Endothelial cell of umbilical vein (primary cell): ENCODE results near the gene RING1. TPM values are rescaled to one million over a fixed set of nuclear protein-coding genes. Genes with fewer than 3 reads are reported as not detected.

Source experiments
- BruUV-seq: library from RNA; stranded (reverse); fragments of 400-500 nt; replicated peaks from 2 replicates; lab custom pipeline; 2021; lab: Mats Ljungman, UMichigan
- CTCF ChIA-PET: fragments of 300-600, 350-600 bp; sonication (Branson Sonifier 250); formaldehyde crosslinking; loops from one replicate; lab custom pipeline; 2021; ENCODE audit warnings: antibody characterized with exemption, inconsistent platforms; lab: Charles Lee
- POLR2A ChIA-PET: fragments of 300-600, 350-600 bp; sonication (Branson Sonifier 250); formaldehyde crosslinking; loops from one replicate; lab custom pipeline; 2021; ENCODE audit warnings: antibody characterized with exemption, inconsistent platforms; lab: Charles Lee
- DNase-seq: peaks from one replicate; pipeline ENCODE4 v3.0.0-alpha.2; 2011; ENCODE audit warnings: low read depth, low spot score
- FAIRE-seq: peaks from 2 replicates; lab custom pipeline; 2011; peaks lifted over from hg19 to GRCh38; lab: Jason Lieb, UNC
- H2AFZ ChIP-seq: 2 replicates; pipeline ENCODE4 v1.6.0; 2012; ENCODE audit warnings: low read depth, low read length, control low read depth, inconsistent platforms
- H3K27ac ChIP-seq: 2 replicates; pipeline ENCODE4 v1.5.1; 2011; ENCODE audit warnings: low read depth, mild to moderate bottlenecking, control low read depth, low read length, moderate library complexity; ENCODE audit not compliant: insufficient read depth
- H3K27me3 ChIP-seq, 2 experiments: 2 replicates each; pipeline versions ENCODE4 v1.6.0 to v1.6.1; 2011; ENCODE audit warnings: low read length in 2 of 2, mixed read lengths in 1 of 2; ENCODE audit not compliant: control insufficient read depth in 2 of 2, insufficient read depth in 2 of 2
- H3K36me3 ChIP-seq, 2 experiments: 2 replicates in 1 of 2; 3 replicates in 1 of 2; pipeline ENCODE4 v1.5.1; 2011; ENCODE audit warnings: low read length in 2 of 2, mild to moderate bottlenecking in 1 of 2, moderate library complexity in 1 of 2; ENCODE audit not compliant: control insufficient read depth in 2 of 2, insufficient read depth in 2 of 2; ENCODE audit errors: extremely low read depth in 1 of 2
- H3K4me1 ChIP-seq: 3 replicates; pipeline ENCODE4 v1.5.1; 2011; ENCODE audit warnings: mild to moderate bottlenecking, low read length; ENCODE audit not compliant: control insufficient read depth, insufficient read depth; ENCODE audit errors: extremely low read depth
- H3K4me2 ChIP-seq: 2 replicates; pipeline ENCODE4 v1.6.1; 2011; ENCODE audit warnings: low read length, control low read depth, mixed read lengths; ENCODE audit not compliant: insufficient read depth
- H3K4me3 ChIP-seq, 3 experiments: fragments of 200-600 bp in 1 of 3; sonication (generic), shearing (Covaris generic) in 1 of 3; replicated peaks in 1 of 3; 2 replicates each; pipeline ENCODE4 v1.5.1; 2011 to 2016; ENCODE audit warnings: control low read depth in 3 of 3, low read length in 3 of 3, mild to moderate bottlenecking in 2 of 3, inconsistent platforms in 1 of 3, low read depth in 1 of 3, moderate library complexity in 1 of 3; ENCODE audit not compliant: insufficient read depth in 1 of 3
- H3K79me2 ChIP-seq: 2 replicates; pipeline ENCODE4 v1.6.0; 2012; ENCODE audit warnings: low read length, inconsistent platforms; ENCODE audit not compliant: control insufficient read depth, insufficient read depth
- H3K9ac ChIP-seq: replicated peaks from 2 replicates; pipeline ENCODE3; 2011; ENCODE audit warnings: low read length, control low read depth; ENCODE audit not compliant: insufficient read depth; ENCODE audit errors: extremely low read depth
- H3K9me1 ChIP-seq: replicated peaks from 3 replicates; pipeline ENCODE4 v1.6.0; 2011; ENCODE audit warnings: mild to moderate bottlenecking, low read length; ENCODE audit not compliant: control insufficient read depth, insufficient read depth; ENCODE audit errors: extremely low read depth
- H3K9me3 ChIP-seq: replicated peaks from 2 replicates; pipeline ENCODE4 v1.5.1; 2012; ENCODE audit warnings: low read length, inconsistent platforms; ENCODE audit not compliant: control insufficient read depth, insufficient read depth
- H4K20me1 ChIP-seq: replicated peaks from 2 replicates; pipeline ENCODE3; 2011; ENCODE audit warnings: mild to moderate bottlenecking, low read length; ENCODE audit not compliant: control insufficient read depth, insufficient read depth; ENCODE audit errors: extremely low read depth
- CTCF ChIP-seq, 2 donors: IDR thresholded peaks; 1 replicate in 1 of 2; 2 replicates in 1 of 2; pipeline ENCODE4 v1.5.1; 2011; ENCODE audit warnings: low read length in 2 of 2, mild to moderate bottlenecking in 2 of 2, moderate library complexity in 2 of 2, control low read depth in 1 of 2, inconsistent platforms in 1 of 2, low read depth in 1 of 2; ENCODE audit not compliant: insufficient read depth in 1 of 2; ENCODE audit errors: extremely low read depth in 1 of 2
- EZH2 ChIP-seq: IDR thresholded peaks from 2 replicates; pipeline ENCODE4 v1.6.1; 2012; ENCODE audit warnings: borderline replicate concordance, low read depth, mild to moderate bottlenecking, moderate library complexity, low read length, inconsistent platforms; ENCODE audit not compliant: severe bottlenecking
- FOS ChIP-seq: IDR thresholded peaks from 2 replicates; pipeline ENCODE4 v1.6.1; 2011; ENCODE audit warnings: mild to moderate bottlenecking, low read length, moderate library complexity, borderline replicate concordance; ENCODE audit not compliant: insufficient read depth
- GATA2 ChIP-seq: IDR thresholded peaks from 2 replicates; pipeline ENCODE4 v1.7.0; 2011; ENCODE audit warnings: low read depth, mild to moderate bottlenecking, moderate library complexity, mixed read lengths, low read length; ENCODE audit not compliant: insufficient read length, insufficient read depth
- JUN ChIP-seq: IDR thresholded peaks from 2 replicates; pipeline ENCODE4 v1.6.1; 2011; ENCODE audit warnings: borderline replicate concordance, low read depth; ENCODE audit not compliant: insufficient read length, insufficient read depth
- MAX ChIP-seq: IDR thresholded peaks from 2 replicates; pipeline ENCODE4 v1.6.1; 2011; ENCODE audit not compliant: insufficient read depth, insufficient read length
- MYC ChIP-seq: IDR thresholded peaks from one replicate; pipeline ENCODE4 v1.6.1; 2011; ENCODE audit warnings: mild to moderate bottlenecking, low read depth, low read length
- POLR2A ChIP-seq: IDR thresholded peaks from 2 replicates; pipeline ENCODE4 v1.6.1; 2012; ENCODE audit warnings: low read depth, mild to moderate bottlenecking, control low read depth, low read length
- POLR2AphosphoS5 ChIP-seq: IDR thresholded peaks from 2 replicates; pipeline ENCODE4 v1.6.1; 2012; ENCODE audit warnings: low read depth, mild to moderate bottlenecking, control low read depth, low read length, moderate library complexity; ENCODE audit not compliant: insufficient read depth
- dilution Hi-C: fragments of 300-500 bp; cut with MboI; formaldehyde crosslinking; loops from one replicate; pipeline ENCODE4 v1.15.0; 2019; ENCODE audit warnings: low sequenced_read_pairs; ENCODE audit not compliant: extremely low pct_ligation_motif_present
- intact Hi-C: fragments of 100-400 bp; cut with micrococcal nuclease; formaldehyde crosslinking; loops from one replicate; pipeline ENCODE4 v1.10.0; 2022
- polyA plus RNA-seq, 4 experiments: library from polyadenylated mRNA; depleted of rRNA in 3 of 4; stranded (reverse) in 3 of 4; unstranded in 1 of 4; fragments of >200 nt; gene quantifications; 2 replicates each; pipeline versions ENCODE4 v1.2.1 to v1.2.3, GENCODE V29; 2011 to 2012; ENCODE audit warnings: missing spikeins in 1 of 4
- total RNA-seq: library from RNA; stranded (reverse); gene quantifications from 2 replicates; pipeline ENCODE4 v1.2.3, GENCODE V29; 2021

The RING1 gene
- total and polyA plus RNA-seq, 2 donors (not counting 3 experiments of a cell fraction or from before 2014, with no cell fraction given), result 26.8 to 27.9 TPM

- Histone ChIP-seq H2AFZ (no peak overlapping the region), H3K79me2 (peaks cover 9% of the 10 kb centered on the region), H3K4me3 (no peak overlapping the region), H3K27ac (no peak overlapping the region), H3K36me3 (peaks cover 0 to 30% of the 10 kb centered on the region in 2 experiments), H4K20me1 (no peaks in the 10 kb centered on the region), H3K4me1 (peaks cover 9% of the 10 kb centered on the region), H3K9me1 (no peaks in the 10 kb centered on the region), H3K9me3 (no peaks in the 10 kb centered on the region), H3K27me3 (peaks cover 21% of the 10 kb centered on the region in 2 experiments), H3K4me2 (no peak overlapping the region), H3K9ac (no peak overlapping the region)
- ChIA-PET POLR2A (no interaction called here), CTCF (no interaction called here)
- intact Hi-C loops (no loop called here), dilution Hi-C loops (no loop called here)
- DNase-seq (no peak), FAIRE-seq (no peak)
- TF ChIP-seq FOS (no peak), CTCF (IDR thresholded peaks at IDR 0.05; ENCODE audit: extremely low read depth in 1 of 2, insufficient read depth in 1 of 2, low read depth in 1 of 2, low read length in 2 of 2) (no peak), GATA2 (no peak), POLR2A (no peak), JUN (no peak), MYC (no peak), MAX (no peak), EZH2 (no peak), POLR2AphosphoS5 (no peak)
- no TSS peak for BruUV-seq
Observed at GRCh38 chr6:33194431-33194979, 13.8 kb upstream of the RING1 start.
